ENCODE data around the gene YPEL2.
A peak's percentile ranks its signal among the peaks of the same experiment; 100 is the strongest.

The YPEL2 gene

GRCh38 chr17:59437791-59438281 lies 106.4 kb downstream of the YPEL2 start:
- in situ Hi-C loops (cut with MboI; ENCODE audit: low sequenced_read_pairs, unreplicated experiment), result no loop called here

DNA sequence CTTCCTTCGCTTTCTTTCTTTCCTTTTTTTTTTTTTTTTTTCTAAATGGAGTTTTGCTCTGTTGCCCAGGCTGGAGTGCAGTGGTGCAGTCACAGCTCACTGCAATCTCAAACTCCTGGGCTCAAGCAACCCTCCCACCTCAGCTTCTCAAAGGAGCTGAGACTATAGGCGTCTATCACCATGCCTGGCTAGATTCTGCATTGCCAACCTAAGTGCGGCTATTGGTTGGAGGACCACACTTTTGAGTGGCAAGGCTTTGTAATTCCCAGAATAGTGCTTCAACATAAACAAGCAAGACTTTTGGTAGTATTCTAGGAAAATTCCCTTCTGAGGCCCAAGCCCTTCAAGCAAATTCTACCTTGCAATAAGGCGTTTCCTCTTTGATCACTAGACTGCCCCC lies 107.8 kb downstream of the YPEL2 start:
- TF ChIP-seq, protein P1, sequence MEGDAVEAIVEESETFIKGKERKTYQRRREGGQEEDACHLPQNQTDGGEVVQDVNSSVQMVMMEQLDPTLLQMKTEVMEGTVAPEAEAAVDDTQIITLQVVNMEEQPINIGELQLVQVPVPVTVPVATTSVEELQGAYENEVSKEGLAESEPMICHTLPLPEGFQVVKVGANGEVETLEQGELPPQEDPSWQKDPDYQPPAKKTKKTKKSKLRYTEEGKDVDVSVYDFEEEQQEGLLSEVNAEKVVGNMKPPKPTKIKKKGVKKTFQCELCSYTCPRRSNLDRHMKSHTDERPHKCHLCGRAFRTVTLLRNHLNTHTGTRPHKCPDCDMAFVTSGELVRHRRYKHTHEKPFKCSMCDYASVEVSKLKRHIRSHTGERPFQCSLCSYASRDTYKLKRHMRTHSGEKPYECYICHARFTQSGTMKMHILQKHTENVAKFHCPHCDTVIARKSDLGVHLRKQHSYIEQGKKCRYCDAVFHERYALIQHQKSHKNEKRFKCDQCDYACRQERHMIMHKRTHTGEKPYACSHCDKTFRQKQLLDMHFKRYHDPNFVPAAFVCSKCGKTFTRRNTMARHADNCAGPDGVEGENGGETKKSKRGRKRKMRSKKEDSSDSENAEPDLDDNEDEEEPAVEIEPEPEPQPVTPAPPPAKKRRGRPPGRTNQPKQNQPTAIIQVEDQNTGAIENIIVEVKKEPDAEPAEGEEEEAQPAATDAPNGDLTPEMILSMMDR (IDR thresholded peaks at IDR 0.05; ENCODE audit: borderline replicate concordance, control extremely low read depth, extremely low read depth, insufficient read depth, missing control alignments), result no peak
- in situ Hi-C loops (cut with MboI; ENCODE audit: low sequenced_read_pairs, unreplicated experiment), result no loop called here
- no peak for DNase-seq (ENCODE audit: low spot score)

More at GRCh38 chr17:59437791-59438281, 106.4 kb downstream of the YPEL2 start:
- TF ChIP-seq, protein P1 (IDR thresholded peaks at IDR 0.05; ENCODE audit: borderline replicate concordance, control extremely low read depth, extremely low read depth, insufficient read depth, missing control alignments), result no peak
- no peak for DNase-seq (ENCODE audit: low spot score)

DNA sequence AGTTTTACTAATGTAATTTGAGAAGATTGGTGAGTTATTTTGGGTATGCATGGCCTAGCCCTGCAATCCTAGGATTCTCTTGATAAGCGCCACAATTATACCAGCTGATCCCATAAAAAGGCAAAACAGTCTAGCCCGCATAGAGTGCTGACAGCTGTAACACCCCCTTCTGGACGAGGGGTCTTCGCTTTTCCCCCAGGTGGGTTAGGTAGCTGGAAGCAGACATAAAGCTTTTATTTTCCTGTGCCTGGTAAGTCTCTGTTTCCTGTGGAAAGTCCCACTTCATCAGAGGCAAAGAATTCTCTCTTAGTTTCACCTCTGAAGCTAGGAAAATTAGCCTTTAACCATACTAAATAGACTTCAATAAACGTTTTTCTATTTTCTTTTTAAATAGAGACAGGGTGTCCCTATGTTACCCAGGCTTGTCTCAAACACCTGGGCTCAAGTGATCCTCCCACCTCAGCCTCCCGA lies 108.3 kb downstream of the YPEL2 start:
- TF ChIP-seq, protein P1 (IDR thresholded peaks at IDR 0.05; ENCODE audit: borderline replicate concordance, control extremely low read depth, extremely low read depth, insufficient read depth, missing control alignments), result no peak
- no peak for DNase-seq (ENCODE audit: low spot score)
- in situ Hi-C loops (cut with MboI; ENCODE audit: low sequenced_read_pairs, unreplicated experiment), result loop anchor here (5.0 kb wide), 1 partner anchor 127 kb away; no protein-coding TSS in a partner anchor

GRCh38 chr17:59440757-59441463 lies 109.5 kb downstream of the YPEL2 start:
- in situ Hi-C loops (cut with MboI; ENCODE audit: low sequenced_read_pairs, unreplicated experiment), result loop anchor here (5.0 kb wide), 1 partner anchor 129 kb away; no protein-coding TSS in a partner anchor
- peak; percentile 78 for DNase-seq (ENCODE audit: low spot score)
- TF ChIP-seq, protein P1 (IDR thresholded peaks at IDR 0.05; ENCODE audit: borderline replicate concordance, control extremely low read depth, extremely low read depth, insufficient read depth, missing control alignments), result peak; percentile 67

- no peak for DNase-seq (ENCODE audit: low spot score)
- TF ChIP-seq, protein P1 (IDR thresholded peaks at IDR 0.05; ENCODE audit: borderline replicate concordance, control extremely low read depth, extremely low read depth, insufficient read depth, missing control alignments), result no peak
- in situ Hi-C loops (cut with MboI; ENCODE audit: low sequenced_read_pairs, unreplicated experiment), result loop anchor here (5.0 kb wide), 1 partner anchor 129 kb away; no protein-coding TSS in a partner anchor
Observed at GRCh38 chr17:59441464-59442096, 110.1 kb downstream of the YPEL2 start.

- DNase-seq (ENCODE audit: low spot score), result no peak
- TF ChIP-seq, protein P1 (IDR thresholded peaks at IDR 0.05; ENCODE audit: borderline replicate concordance, control extremely low read depth, extremely low read depth, insufficient read depth, missing control alignments), result no peak
- in situ Hi-C loops (cut with MboI; ENCODE audit: low sequenced_read_pairs, unreplicated experiment), result loop anchor here (5.0 kb wide), 1 partner anchor 131 kb away; no protein-coding TSS in a partner anchor
Observed at GRCh38 chr17:59443106-59443505, 111.7 kb downstream of the YPEL2 start.
